Kidney (tissue), 14 donors: ENCODE data around the gene MACROD2. TPM values are rescaled to one million over a fixed set of nuclear protein-coding genes. Genes with fewer than 3 reads are reported as not detected.

Experiments used
- DNase-seq, 5 donors: peaks; one replicate each; pipeline ENCODE4 v3.0.0-alpha.2; 2013 to 2020
- FAIRE-seq: peaks from 2 replicates; lab custom pipeline; 2012; peaks lifted over from hg19 to GRCh38; lab: Jason Lieb, UNC
- H3K27ac ChIP-seq, 2 donors: one replicate each; pipeline ENCODE4 v1.7.0; 2013; ENCODE audit warnings: low read depth in 2 of 2, low read length in 2 of 2, inconsistent platforms in 1 of 2
- H3K27me3 ChIP-seq: one replicate; pipeline ENCODE4 v1.7.1; 2013; ENCODE audit warnings: low read length, inconsistent platforms; ENCODE audit not compliant: control insufficient read depth, insufficient read depth
- H3K36me3 ChIP-seq, 3 donors: one replicate each; pipeline versions ENCODE4 v1.7.0 to v1.7.1; 2013; ENCODE audit warnings: low read length in 3 of 3, control low read depth in 1 of 3, inconsistent platforms in 1 of 3; ENCODE audit not compliant: insufficient read depth in 3 of 3, control insufficient read depth in 2 of 3
- H3K4me1 ChIP-seq, 3 donors: one replicate each; pipeline versions ENCODE4 v1.7.0 to v1.7.1; 2013; ENCODE audit warnings: low read length in 3 of 3, inconsistent platforms in 1 of 3, low read depth in 1 of 3; ENCODE audit not compliant: control insufficient read depth in 2 of 3, insufficient read depth in 2 of 3
- H3K4me3 ChIP-seq, 3 donors: one replicate each; pipeline versions ENCODE4 v1.7.0 to v1.8.1; 2013; ENCODE audit warnings: low read length in 3 of 3, control low read depth in 1 of 3, inconsistent platforms in 1 of 3
- H3K9ac ChIP-seq, 3 donors: one replicate each; pipeline versions ENCODE4 v1.7.0 to v1.7.1; 2013; ENCODE audit warnings: low read length in 3 of 3, control low read depth in 1 of 3, inconsistent platforms in 1 of 3
- H3K9me3 ChIP-seq, 3 donors: one replicate each; pipeline versions ENCODE4 v1.7.0 to v1.7.1; 2013; ENCODE audit warnings: low read length in 3 of 3, control low read depth in 1 of 3, inconsistent platforms in 1 of 3; ENCODE audit not compliant: control insufficient read depth in 2 of 3, insufficient read depth in 1 of 3
- CTCF ChIP-seq: IDR thresholded peaks from 3 replicates; pipeline ENCODE4 v1.5.1; 2012; ENCODE audit warnings: mild to moderate bottlenecking, moderate library complexity, borderline replicate concordance; ENCODE audit not compliant: insufficient read depth; ENCODE audit errors: extremely low read depth
- intact Hi-C: fragments of 100-400 bp; cut with DNase I; formaldehyde crosslinking; loops from one replicate; pipeline ENCODE4 v1.11.1; 2022
- polyA plus RNA-seq: library from polyadenylated mRNA; stranded (reverse); fragments of 350-450 nt; fragmentation: Illumina TruSeq; extraction: RNeasy Lipid Tissue Mini Kit (QIAGEN cat#74804); gene quantifications from one replicate; pipeline ENCODE4 v1.2.3, GENCODE V29; 2014; ENCODE audit warnings: low read depth, low replicate concordance; ENCODE audit not compliant: insufficient read depth
- total RNA-seq: library from RNA; stranded (reverse); fragmentation: NEBNext Ultra II Directional; extraction: Animal tissue kit (Norgen Biotek cat#: 25700); gene quantifications from one replicate; pipeline ENCODE4 v1.2.1, GENCODE V29; 2021
- donor health status: control.
- donor health status: control.
- donor health status: control.
- donor health status: control.
- donor health status: control.
- donor health status: DM: yes; HTN: yes; CAD: no.
- donor health status: Normal renal cell carcinoma (clear cell type).

The MACROD2 gene
- total and polyA plus RNA-seq, 2 donors from 2014 or later, result 3.0 to 10.0 TPM

GRCh38 chr20:14956538-14956937 is 961.2 kb downstream of the MACROD2 start:
- no peak for TF ChIP-seq CTCF
- H3K4me1 ChIP-seq, result peaks cover 0 to 3% (median 0%) of the 10 kb centered on the region in 3 donors
- FAIRE-seq (no peak), DNase-seq (no peak)
- no peak overlapping the region for H3K27ac ChIP-seq
- no peak overlapping the region for H3K4me3 ChIP-seq
- no peaks in the 10 kb centered on the region for H3K27me3 ChIP-seq
- H3K36me3 ChIP-seq, result no peaks in the 10 kb centered on the region
- no peaks in the 10 kb centered on the region for H3K9me3 ChIP-seq
- H3K9ac ChIP-seq, result no peak overlapping the region
- intact Hi-C loops, result no loop called here

- Histone ChIP-seq H3K27ac (no peak overlapping the region), H3K4me3 (no peak overlapping the region), H3K27me3 (no peaks in the 10 kb centered on the region), H3K36me3 (no peaks in the 10 kb centered on the region), H3K9me3 (no peaks in the 10 kb centered on the region), H3K4me1 (no peaks in the 10 kb centered on the region), H3K9ac (no peak overlapping the region)
- no peak for FAIRE-seq
- no peak for TF ChIP-seq CTCF
- DNase-seq, result no peak
- intact Hi-C loops, result no loop called here
These were observed 962.1 kb downstream of the MACROD2 start for GRCh38 chr20:14957402-14957801.

GRCh38 chr20:14958626-14959025 is 963.3 kb downstream of the MACROD2 start:
- no peaks in the 10 kb centered on the region for H3K4me1 ChIP-seq
- H3K36me3 ChIP-seq, result no peaks in the 10 kb centered on the region
- H3K9me3 ChIP-seq, result no peaks in the 10 kb centered on the region
- DNase-seq (no peak), FAIRE-seq (no peak)
- no peaks in the 10 kb centered on the region for H3K27me3 ChIP-seq
- H3K4me3 ChIP-seq, result no peak overlapping the region
- H3K27ac ChIP-seq, result no peak overlapping the region
- intact Hi-C loops, result no loop called here
- no peak overlapping the region for H3K9ac ChIP-seq
- no peak for TF ChIP-seq CTCF
